Ammon's horn (tissue), 1 donor: ENCODE measurements around the gene ADARB2.

Source experiments
- DNase-seq: peaks from one replicate; pipeline ENCODE4 v3.0.0-alpha.2; 2016; ENCODE audit warnings: low spot score

Gene ADARB2

DNA sequence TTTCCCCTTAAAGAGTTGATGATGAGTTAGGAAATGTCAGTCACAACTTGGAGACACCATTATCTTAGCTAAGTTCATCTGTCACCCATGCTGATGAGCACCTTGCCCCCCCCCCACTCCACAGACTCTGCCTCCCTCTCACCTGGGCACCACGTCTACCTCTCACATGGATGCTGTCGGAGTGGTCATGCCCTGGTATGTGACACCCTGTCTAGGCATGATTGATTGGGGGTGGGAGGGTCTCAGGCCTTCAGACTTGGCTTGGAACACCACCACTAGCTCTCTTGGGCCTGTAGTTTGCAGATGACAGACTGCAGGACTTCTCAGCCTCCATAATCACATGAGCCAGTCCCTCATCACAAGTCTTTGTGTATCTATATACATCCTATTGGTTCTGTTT lies 603.2 kb downstream of the ADARB2 start:
- no peak for DNase-seq

DNA sequence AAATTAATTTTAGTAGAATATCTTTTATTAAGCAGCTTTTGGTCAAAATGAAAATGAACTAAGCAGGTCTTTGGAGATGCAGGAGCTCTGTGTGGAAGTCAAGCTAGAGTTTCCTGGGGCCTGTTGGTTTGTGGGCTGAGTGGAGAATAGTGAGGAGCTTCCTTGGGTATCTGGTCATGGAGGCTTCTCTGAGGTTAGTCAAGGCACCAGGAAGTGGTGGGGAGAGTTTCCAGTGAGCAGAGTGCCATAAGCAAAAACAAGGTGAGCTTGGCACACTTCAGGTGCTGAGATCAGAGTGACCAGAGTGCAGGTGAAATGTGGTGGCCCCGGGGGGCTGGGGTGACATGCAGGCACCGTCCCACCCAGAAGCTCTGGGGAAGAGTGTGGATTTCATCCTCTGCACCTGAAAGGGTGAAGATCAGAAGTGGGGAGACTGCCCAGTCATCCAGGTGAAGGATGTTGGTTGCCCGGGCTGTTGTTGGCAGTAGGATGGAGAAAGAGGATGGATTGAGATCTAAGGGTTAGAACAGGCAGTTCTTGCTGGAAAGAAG lies 603.8 kb downstream of the ADARB2 start:
- DNase-seq, result no peak

DNA sequence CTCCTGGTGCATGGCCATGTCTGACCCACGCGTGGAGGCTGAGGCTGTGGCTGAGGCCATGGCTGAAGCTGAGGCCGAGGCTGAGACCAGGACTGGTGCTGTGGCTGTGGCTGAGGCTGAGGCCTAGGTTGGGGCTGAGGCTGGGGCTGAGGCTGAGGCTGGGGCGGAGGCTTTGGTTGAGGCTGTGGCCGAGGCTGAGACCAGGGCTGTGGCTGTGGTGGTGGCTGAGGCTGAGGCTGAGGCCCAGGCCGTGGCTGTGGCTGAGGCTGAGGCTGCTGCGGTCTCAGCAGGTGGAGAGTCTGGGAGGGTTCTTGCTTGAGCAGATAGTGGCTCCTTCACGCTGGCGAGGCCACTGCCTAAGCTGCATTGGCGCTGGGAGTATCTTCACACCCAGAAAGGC lies 604.7 kb downstream of the ADARB2 start:
- DNase-seq, result no peak

DNA sequence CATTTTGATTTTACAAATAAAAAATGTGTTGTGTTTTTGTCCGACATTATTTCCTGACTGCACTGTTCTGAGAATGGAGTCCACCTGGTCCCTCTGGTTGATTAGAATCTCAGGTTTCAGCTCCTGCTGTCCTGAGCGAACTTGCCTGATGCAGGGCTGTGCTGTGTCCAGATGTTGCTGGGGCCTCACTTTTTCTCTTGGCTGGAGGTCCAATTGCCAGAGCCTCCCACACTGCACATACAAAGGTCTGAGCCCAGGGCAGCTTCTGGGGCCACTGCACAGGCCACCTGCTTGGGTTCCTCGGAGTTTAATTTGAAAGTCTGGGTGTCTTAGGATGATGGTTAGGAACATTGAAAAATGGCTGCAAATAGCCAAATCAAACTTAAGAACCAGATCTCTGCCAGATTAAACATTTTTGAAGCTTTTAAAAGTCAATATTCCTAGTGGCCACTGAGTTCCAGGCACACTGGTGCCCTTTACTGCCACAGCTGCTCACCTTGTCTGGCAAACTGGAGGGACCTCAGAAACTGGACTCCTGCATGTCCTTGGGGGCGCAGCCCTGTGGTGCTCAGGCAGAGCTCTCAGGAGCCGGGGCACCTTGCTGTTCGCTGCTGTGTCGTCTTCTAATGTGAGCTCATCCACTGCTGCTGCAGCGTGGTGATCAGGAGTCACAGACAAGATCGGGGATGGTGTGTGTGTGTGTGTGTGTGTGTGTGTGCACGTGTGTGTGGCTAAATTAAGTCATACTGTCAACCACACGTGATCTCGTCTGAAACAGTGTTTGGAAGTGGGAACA lies 606.1 kb downstream of the ADARB2 start:
- no peak for DNase-seq

DNA sequence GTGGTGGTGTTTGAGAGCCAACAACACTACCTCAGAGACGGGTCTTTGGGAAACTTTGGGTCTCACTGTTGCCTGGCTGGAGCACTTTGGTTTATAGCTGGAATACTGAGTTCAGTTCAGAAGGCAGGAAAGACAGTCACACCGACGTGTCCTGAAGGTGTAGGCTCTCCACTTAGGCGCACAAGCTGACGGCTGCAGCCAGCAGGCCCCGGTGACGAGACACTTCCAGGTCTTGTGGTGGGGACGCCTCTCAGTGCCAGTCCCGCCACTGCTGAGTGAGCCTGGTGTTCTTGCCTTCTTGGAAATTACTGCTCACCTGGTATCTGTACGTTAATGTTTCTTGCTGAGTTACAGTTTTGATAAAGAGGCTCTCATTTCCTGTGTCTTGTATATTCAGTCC lies 607.1 kb downstream of the ADARB2 start:
- no peak for DNase-seq

DNA sequence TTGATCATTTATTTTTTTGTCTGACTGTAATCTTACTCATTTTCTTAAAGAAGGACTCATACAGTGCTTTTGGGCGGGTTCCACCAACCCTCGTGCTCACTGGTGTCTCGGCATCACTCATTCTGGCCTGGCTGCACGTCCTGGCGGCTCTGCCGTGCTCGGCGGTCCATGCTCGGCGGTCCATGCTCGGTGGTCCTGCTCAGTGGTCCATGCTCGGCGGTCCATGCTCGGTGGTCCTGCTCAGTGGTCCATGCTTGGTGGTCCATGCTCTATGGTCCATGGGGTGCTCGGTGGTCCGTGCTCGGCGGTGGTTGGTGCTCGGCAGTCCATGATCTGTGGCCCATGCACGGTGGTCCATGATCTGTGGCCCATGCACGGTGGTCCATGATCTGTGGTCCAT lies 608.7 kb downstream of the ADARB2 start:
- no peak for DNase-seq

DNA sequence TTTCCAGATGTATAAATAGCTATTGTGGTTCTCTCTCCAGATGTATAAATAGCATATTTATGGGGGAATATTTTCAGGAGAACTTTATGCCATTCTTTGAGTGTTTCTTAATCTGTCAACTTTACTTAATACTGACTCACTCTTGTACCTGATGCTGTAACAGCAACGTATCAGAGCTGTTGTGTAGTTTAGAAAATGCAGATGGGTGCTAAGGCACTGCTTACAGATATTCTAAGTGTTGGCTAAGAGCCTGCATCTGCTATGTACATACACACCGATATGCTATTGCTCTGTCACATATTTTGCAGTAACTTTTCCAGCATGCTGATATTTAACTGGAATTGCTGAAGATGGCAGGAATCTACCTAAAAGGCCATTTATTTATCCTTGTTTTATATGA lies 609.2 kb downstream of the ADARB2 start:
- DNase-seq, result no peak

DNA sequence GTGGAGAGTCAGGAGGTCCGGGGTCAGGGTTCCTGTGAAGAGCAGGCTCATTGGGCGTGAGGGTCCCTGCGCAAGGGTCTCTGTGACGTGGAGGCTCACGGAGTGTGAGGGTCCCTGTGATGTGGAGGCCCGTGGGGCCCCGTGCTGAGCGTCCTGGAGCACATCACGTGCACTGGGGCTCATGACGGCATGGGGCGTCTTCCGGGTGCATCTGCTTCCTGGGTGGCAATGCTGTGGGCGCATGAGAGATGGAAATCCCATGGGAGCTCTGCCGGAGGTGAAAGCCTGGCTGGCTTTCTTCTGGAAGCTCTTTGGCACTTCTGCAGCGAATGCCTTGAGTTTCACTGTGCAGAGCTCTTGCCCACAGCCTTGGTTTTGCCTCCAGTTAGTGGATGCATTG lies 609.7 kb downstream of the ADARB2 start:
- no peak for DNase-seq
